Endometrial microvascular endothelial cells (primary cell): Measurements from ENCODE around the gene TRIM28. TPM values are rescaled to one million over a fixed set of nuclear protein-coding genes. Genes with fewer than 3 reads are reported as not detected.

ENCODE experiments used
- in situ Hi-C: cut with HindIII; loops from 2 replicates; pipeline ENCODE4 v1.10.0; 2017; ENCODE audit warnings: low sequenced_read_pairs, low pct_unique_long_range_greater_than_20kb; ENCODE audit errors: inconsistent ontology term
- total RNA-seq: library from RNA; depleted of rRNA; stranded (reverse); fragments of >200 nt; gene quantifications from one replicate; pipeline ENCODE4 v1.2.3, GENCODE V29; 2015; ENCODE audit errors: inconsistent ontology term

Gene TRIM28
- total RNA-seq, 1 donor from 2014 or later, result 420 TPM

DNA sequence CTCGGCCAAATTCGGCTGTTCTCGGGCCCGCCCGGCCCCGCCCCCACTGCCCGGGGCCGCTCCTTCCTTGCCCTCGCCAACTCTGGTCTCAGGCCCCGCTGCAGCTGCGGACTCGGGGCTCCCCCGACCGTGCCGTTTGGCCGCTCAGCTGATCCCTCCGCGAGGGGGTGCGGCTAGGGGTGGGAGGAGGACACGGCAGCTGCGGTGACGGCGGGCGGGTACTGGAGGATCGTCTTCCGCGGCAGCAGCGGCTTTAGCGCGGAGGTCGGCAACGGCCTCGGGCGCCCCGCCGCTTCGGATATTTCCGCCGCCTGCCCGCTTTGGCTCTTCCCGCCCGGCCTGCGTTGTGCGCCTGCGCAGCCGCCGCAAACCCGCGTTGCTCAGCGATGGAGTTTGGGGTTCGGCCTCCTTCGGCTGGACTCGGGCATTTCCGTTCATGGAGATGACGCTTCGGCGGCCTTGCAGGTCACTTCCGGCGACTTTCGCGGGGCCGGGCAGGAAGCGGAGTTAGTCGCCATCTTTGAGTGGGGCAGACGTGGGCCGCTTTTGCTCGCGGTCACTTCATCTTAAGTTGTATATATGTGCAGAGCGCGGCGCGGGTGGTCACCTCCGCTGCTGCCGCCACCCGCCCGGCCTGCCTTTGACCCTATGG lies 14.9 kb downstream of the TRIM28 start:
- in situ Hi-C loops, result no loop called here

DNA sequence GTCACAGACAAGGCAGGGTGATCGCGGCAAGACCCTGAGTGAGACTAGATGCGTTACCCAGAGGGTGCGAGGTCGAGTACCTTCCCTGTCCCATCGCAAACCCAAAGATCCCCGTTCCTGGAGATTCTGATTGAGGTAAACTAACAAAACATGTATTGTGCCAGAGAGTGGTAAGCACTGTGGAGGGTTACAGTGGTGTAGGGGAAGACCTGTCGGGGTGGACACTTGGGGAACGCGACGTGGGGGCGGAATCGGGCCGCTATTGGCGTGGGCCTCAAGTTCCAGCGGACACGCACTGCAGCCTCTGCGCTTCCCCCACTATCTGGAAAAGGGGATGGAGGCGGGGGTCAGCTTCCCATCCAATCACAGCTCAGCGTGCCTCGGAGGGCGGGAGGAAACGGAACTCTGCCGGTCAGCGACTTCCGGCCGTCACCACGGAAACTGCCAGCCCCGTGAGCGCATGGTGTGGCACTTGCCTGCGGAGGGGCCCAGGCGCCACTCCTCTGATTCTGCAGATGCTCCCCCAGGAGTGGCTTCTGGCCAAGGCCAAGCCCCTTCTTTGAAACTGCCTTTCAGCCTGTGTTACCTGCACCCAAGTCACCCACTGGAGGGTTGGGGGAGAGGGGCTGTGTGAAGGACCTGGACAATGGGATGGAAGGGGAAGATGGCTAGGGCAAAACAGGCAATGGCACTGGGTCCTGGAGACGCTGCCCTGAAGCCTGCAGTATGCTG lies 15.6 kb downstream of the TRIM28 start:
- in situ Hi-C loops, result no loop called here

DNA sequence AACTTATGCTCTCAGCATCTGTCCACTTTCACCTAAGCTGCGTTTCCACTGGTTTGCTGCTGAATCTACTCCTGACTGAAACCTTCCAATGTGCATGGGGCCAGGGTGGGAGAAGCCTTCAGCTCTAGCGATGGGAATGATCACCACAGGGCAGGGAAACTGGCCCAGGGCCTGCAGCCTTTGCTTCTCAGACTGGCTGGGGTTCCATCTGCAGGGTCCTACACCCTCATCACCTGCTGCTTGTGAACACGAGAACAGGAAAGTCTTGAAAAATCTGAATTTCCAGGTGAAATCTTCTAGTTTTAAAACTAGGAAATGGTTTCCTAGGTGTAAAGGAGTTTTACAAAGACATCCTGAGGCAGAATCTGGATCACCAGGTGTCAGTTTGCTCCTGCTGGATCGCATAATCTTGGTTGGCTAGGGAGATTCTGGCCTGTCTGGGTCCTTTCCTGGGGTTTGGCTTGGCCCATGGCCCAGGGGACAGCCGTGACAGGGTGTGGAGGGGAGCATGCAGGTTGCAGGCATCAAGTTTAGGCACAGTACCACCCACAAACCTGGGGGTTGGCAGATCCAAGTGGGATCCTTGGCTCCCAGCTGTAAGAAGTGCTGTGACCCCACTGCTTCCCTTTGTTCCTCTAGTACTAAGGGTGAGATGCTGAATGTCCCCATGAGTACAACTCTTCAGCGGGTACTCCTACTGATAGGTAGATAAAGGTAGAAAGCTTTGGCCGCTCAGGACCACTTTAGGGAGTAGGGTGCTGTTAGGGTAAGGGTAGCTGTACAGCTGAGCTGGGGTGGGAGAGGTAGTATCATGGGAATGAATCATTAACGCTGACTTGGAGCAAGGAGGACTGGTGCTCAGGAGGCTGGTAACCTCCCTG lies 16.4 kb downstream of the TRIM28 start:
- in situ Hi-C loops, result no loop called here

DNA sequence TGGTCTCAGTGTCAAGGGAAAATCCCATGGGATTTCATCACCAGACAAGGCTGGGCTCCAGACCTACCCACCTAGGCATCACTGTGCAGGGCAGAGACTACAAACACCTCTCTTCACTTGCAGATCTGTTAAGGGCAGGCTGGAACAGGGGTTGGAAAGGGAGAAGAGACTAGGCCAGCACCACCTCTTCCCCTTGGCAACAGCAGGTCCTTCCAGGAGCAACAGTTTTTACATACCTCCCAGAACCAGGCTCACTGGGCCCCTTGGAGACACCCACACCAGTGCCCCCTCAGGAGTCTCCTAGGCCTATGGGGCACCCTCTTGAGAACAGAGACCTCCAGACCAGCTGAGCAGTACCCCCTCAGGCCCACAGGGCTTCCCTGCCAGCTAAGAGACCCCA lies 17.1 kb downstream of the TRIM28 start:
- in situ Hi-C loops, result no loop called here

DNA sequence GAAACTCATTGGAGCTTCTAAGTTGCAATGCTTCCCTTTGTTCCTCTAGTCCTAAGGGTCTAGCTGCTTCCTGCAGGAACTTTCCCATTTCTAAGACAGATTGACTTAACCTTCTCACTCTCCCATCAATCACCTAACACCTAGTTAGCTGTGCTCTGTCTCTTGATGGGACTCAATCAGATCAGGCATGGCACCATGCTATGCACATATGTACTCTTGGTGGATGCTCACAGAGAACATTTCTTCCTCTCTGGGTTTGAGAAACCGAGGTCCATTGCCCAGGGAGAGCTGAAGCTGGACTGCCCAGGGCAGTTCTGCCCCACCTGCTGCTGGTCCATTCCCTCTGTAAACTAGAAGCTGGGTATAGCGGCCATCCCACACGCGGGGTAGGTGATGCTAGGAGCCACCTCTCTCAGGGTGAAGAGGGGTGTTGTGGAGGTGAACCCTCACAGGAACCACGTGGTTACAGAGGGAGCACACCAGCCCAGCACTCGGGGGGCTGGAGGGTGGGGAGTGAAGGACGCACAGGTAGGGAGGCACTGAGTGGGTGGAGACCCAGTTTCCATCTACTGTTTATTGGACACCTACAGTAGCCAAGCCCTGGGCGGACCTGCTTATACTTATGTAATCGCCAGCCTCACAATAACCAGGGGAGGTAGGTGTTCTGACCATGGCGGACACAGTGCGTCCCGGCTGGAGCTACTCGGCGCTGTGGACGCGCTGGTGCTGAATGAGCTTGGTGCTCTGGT lies 17.7 kb downstream of the TRIM28 start:
- in situ Hi-C loops, result no loop called here

DNA sequence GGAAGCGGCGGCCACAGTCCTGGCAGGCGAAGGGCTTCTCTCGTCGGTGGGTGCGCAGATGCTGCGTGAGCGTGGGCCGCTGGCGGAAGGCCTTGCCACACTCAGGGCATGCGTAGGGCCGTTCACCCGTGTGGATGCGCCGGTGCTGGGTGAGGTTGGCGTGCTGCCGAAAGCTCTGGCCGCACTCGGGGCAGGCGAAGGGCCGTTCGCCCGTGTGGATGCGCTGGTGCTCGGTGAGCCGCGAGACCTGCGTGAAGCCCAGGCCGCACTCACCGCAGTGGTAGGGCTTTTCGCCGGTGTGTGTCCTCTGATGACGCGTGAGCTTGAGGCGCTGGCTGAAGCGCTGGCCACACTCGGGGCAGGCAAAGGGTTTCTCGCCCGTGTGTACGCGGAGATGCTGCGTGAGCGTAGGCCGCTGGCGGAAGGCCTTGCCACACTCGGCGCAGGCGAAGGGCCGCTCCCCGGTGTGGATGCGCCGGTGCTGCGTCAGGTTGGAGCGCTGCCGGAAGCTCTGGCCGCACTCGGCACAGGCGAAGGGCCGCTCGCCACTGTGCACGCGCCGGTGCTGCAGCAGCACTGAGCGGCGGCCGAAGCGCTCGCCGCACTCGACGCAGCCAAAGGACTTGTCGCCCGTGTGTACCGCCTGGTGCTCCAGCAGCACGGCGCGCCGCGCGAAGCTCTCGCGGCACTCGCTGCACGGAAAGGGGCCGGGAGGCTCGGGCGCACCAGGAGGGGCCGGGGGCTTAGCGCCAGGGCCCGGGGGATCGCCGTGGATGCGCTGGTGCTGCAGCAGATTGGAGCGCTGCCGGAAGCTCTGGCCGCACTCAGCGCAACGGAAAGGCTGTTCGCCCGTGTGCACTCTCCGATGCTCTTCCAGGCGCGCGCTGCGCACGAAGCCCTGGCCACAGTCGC lies 18.5 kb downstream of the TRIM28 start:
- in situ Hi-C loops, result no loop called here

DNA sequence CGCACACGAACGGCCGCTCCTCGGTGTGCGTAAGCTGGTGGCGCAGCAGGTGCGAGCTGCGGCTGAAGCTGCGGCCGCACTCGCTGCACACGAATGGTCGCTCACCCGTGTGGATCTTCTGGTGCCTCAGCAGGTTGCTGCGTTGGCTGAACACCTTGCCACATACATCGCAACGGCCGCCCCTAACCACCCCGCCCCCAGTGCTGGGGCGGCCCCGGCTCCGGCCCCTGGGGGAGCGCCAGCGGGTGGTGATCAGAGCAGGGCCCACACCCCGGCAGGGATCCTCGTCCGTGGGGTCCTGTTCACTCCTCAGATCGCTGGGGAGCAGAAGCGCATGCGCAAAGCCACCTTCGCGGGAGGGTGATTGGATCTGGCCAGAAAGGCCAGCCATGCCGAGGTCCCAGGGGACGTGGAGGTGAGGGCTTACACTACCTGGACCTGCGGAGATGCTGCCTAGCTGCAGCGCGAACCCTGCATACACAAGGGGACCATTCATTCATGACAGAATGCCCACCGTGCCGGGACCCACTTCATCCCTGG lies 19.2 kb downstream of the TRIM28 start:
- in situ Hi-C loops, result no loop called here

DNA sequence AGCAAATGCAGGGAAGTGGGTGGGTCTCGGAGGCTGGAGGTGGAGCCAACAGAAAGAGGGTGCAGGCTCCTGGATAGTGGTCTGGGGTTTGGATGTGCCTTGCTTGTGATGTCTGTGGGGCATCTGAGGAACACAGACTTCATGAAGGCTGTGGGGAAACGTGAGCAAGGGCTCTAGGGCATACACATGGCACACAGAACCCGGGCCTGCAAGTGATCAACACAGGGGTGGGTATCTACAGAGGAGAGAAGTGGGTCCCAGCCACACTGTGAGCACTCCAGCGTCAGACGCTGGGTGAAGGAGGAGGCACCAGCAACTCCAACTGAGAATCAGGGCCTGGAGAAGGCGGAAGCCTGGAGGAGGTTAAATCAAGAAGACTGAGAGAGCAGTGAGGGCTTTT lies 20.0 kb downstream of the TRIM28 start:
- in situ Hi-C loops, result no loop called here

DNA sequence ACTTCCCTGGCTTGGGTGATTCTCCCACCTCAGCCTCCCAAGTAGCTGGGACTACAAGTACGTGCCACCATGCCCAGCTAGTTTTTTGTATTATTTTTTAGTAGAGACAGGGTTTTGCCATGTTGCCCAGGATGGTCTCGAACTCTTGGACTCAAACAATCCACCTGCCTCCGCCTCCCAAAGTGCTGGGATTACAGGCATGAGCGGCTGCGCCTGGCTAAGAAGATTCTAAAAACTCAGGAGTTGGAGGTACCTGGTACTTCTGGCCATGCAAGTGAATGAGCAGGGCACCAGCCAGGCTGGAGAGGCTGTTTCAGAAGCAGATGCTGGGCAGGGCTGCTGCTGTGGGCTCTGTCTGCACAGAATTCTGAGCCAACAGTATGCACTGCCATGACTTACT lies 23.1 kb downstream of the TRIM28 start:
- in situ Hi-C loops, result no loop called here

DNA sequence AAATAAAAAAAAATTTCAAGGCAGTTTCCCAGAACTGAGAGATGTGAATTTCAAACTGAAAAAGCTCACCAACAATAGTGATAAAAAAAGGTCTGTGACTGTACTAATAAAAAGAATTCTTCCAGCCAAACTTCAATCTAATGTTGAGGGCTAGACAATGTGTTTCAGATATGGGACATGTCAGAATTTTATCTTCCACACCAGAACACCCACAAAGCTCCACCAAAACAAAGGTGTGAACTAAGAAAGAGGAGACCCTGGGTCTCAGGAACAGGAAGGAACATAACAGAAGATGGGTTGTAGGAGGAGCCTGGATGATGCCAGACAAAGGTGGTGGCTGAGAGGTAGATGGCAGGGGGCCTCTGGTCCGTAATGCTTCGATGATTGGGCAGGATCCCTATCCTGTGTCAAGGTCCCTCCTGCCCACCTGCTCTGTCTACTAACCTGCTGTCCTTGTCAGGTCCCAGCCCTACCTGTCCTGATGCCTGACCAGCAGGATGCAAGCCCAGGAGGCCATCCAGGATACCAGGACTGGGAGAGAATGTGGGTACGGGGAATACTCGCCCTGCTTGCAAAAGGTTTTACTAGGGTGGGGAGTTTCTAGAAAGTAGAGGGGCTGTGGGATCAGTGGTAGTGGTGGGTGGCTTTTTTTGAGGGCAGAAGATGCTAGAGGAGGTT lies 24.7 kb downstream of the TRIM28 start:
- in situ Hi-C loops, result no loop called here

DNA sequence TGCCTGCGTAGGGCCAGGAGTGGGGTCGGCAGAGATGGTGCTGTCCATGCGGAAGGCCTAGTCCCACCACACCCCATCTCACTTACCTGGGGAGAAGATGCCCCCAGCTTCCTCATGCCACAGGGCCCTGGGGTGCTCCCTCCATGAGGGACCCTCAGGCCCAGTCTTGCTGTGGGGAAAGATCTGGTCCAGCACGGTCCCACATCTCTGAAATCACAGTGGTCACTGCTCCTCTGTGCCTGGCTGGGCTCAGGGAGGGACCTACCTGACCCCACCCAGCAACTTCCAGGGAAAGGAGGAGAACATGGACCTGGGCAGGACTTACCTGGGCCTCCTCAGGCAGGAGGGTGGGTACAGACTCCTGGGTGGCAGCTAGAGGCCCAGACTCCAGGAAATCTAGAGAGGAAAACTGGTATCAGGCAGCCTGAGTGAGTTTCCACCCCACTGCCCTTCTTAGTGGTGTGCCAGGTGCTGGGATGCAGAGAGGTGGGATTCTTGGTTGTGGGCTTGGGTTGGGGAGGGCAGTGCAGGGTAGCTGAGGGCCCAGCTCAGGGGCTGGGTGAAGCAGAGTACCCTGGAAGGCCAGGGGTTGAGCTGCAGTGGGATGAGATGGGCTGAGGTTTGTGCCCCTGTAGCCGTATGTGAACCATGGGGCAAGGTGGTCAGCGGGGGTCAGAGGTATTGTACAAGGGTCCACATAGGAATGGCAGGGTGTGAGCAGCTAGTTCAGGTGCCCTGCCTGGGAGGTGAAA lies 25.5 kb downstream of the TRIM28 start:
- in situ Hi-C loops, result no loop called here

DNA sequence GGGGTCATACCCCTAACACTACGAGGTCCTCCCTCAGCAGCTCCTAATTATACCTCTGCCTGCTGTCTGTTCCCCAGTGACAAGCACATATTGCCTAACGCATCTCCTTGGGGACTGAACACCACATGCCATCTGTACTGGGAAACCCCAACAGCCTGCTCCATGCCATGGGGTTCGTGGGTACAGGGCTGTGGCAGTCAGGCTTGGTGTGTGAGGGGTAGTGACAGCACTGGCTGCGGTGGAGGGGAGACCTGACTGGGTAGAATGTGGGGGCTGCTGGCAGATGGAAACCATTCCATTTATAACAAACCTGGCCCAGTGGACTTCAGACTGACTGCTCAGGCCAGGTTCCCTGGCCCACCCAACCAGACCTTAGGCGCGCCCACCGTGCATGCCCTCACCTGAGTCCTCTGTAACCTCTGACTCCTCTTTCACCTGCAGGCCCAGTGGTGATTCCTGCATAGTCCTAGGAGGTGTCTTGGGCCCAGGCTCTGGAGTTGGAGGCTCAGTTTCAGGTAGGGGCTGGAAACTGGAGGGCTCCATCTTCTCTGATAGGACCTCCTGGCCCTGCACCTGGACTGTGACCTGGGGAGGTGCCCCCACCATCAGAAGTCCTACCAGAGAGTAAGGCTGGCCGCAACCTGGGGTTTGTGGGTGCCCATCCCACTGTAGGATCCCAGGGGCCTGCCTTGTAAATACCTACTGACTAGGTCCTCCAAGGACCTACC lies 26.2 kb downstream of the TRIM28 start:
- in situ Hi-C loops, result no loop called here

DNA sequence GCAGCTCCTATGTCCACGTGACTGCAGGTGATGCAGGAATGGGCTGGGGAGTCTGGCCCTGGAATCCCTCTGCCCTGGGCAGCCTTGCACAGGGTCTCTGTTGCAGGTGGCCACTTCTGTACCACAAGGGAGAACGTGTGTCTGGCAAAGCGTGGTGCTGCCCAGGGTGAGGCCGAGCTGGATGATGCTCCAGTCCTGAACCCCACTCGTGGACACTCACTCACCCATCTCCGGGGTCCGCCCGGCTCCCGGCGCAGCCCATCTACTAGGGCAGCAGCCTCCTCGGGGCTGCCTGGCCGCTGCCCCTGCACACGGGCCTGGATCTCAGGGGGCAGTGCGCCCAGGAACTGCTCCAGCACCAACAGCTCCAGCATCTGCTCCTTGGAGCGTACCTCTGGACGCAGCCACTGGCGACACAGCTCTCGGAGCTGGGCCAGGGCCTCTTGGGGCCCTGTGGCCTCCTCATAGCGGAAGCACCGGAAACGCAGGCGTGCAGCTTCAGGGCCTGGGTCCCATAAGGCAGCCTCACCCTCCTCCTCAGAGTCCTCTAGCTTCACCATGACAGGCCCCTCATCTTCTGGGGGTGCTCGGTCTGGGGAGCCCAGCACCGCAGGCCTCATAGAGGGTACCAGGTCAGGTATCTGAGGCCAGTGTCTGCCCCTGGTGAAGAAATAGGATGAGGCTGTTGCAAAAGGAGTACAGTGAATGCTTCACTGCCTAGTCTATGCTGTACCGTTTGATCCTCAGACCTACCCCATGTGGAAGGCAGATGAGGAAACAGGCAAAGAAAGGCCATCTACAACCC lies 27.1 kb downstream of the TRIM28 start:
- in situ Hi-C loops, result no loop called here

DNA sequence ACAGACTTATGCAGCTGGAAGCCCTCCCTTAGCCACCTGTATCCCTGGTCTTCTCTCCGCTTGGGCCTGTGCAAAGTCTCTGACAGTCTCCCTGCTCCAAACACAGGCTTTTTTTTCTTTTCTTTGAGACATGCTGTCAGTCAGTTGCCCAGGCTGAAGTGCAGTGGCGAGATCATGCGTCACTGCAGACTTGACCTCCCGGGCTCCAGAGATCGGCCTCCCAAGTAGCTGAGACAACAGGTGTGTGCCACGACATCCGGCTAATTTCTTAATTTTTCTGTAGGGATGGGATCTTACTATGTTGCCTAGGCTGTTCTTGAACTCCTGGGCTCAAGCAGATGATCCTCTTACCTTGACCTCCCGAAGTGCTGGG lies 27.7 kb downstream of the TRIM28 start:
- in situ Hi-C loops, result no loop called here

DNA sequence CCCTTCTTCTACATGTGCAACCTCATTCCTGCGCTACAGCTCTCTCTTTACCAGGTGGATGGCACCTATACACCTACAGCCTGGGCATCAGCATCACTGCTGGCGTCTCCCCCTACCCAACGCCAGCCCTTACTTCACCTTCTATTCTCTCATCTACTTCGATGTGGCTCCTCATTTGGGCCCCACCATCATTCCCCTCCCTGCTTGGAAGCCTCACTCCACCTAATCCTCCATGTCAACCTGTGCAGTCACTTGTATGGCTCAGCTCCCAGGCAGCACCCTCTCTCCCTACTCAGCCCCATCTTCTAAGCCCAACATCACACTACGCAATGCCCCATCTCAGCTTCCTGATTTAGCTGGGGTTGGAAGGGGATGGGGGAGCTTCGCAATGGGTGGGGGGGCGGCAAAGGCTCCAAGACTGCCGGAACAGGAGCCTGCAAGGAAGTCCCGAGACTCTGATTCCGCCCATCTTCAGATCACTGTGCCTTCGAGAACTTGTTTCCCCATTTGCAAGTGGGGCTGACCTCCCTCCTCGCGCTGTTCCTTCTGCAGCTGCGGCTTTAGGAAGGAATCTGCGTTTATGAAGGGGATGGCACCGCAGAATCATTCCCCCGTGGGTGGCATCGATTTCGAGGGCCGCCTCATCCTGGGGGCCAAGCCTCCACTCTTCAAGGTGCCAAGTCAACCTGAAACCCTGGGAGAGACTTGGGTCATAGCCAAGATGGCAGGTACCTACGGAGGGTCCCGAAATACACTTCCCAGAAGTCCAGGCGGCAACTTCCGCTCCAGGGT lies 28.4 kb downstream of the TRIM28 start:
- in situ Hi-C loops, result no loop called here
